Measurements from ENCODE around the gene MYH11. TPM values are rescaled to one million over a fixed set of nuclear protein-coding genes. Genes with fewer than 3 reads are reported as not detected.
"Not testable (repeated sequence)": the region's sequence is repeated elsewhere in the genome, so short reads cannot be mapped to it uniquely, and the experiment has no call there.

Gene MYH11
- total and polyA plus RNA-seq, 2 donors: 1.1 to 26.6 TPM

GRCh38 chr16:15827299-15827698 lies 29.5 kb downstream of the MYH11 start:
- Histone ChIP-seq H3K27ac (ENCODE audit: low read depth in 1 of 2, low read length in 1 of 2) (no peak overlapping the region), H3K4me3 (ENCODE audit: low read length in 2 of 2) (no peak overlapping the region), H3K4me1 (ENCODE audit: control insufficient read depth in 2 of 2, insufficient read depth in 2 of 2, low read length in 2 of 2) (no peaks in the 10 kb centered on the region), H3K27me3 (ENCODE audit: control insufficient read depth in 2 of 2, insufficient read depth in 1 of 2, low read length in 1 of 2) (no peaks in the 10 kb centered on the region), H3K36me3 (ENCODE audit: control insufficient read depth in 2 of 2, insufficient read depth in 2 of 2, low read length in 1 of 2) (no peaks in the 10 kb centered on the region), H3K9me3 (ENCODE audit: control insufficient read depth in 2 of 2, insufficient read depth in 1 of 2, low read length in 1 of 2) (no peaks in the 10 kb centered on the region)
- 97% methylated on average over 7 of the region's 7 CpGs for WGBS
- DNase-seq (ENCODE audit: low read depth in 6 of 9, low spot score in 9 of 9): no peak

- no peaks in the 10 kb centered on the region for H3K9me3 ChIP-seq (ENCODE audit: control insufficient read depth in 2 of 2, insufficient read depth in 1 of 2, low read length in 1 of 2)
- no peaks in the 10 kb centered on the region for H3K27me3 ChIP-seq (ENCODE audit: control insufficient read depth in 2 of 2, insufficient read depth in 1 of 2, low read length in 1 of 2)
- H3K27ac ChIP-seq (ENCODE audit: low read depth in 1 of 2, low read length in 1 of 2): no peak overlapping the region
- no peaks in the 10 kb centered on the region for H3K36me3 ChIP-seq (ENCODE audit: control insufficient read depth in 2 of 2, insufficient read depth in 2 of 2, low read length in 1 of 2)
- WGBS: 93% methylated on average over 9 of the region's 9 CpGs
- H3K4me1 ChIP-seq (ENCODE audit: control insufficient read depth in 2 of 2, insufficient read depth in 2 of 2, low read length in 2 of 2): no peaks in the 10 kb centered on the region
- H3K4me3 ChIP-seq (ENCODE audit: low read length in 2 of 2): no peak overlapping the region
- no peak for DNase-seq (ENCODE audit: low read depth in 6 of 9, low spot score in 9 of 9)
Observed at GRCh38 chr16:15825750-15826305, 31.0 kb downstream of the MYH11 start.

- Histone ChIP-seq H3K27ac (ENCODE audit: low read depth in 1 of 2, low read length in 1 of 2) (no peak overlapping the region), H3K4me1 (ENCODE audit: control insufficient read depth in 2 of 2, insufficient read depth in 2 of 2, low read length in 2 of 2) (no peaks in the 10 kb centered on the region), H3K4me3 (ENCODE audit: low read length in 2 of 2) (no peak overlapping the region), H3K9me3 (ENCODE audit: control insufficient read depth in 2 of 2, insufficient read depth in 1 of 2, low read length in 1 of 2) (no peaks in the 10 kb centered on the region), H3K27me3 (ENCODE audit: control insufficient read depth in 2 of 2, insufficient read depth in 1 of 2, low read length in 1 of 2) (no peaks in the 10 kb centered on the region), H3K36me3 (ENCODE audit: control insufficient read depth in 2 of 2, insufficient read depth in 2 of 2, low read length in 1 of 2) (no peaks in the 10 kb centered on the region)
- 95% methylated on average over 17 of the region's 17 CpGs for WGBS
- DNase-seq (ENCODE audit: low read depth in 6 of 9, low spot score in 9 of 9): no peak
Observed at GRCh38 chr16:15822957-15823356, 33.9 kb downstream of the MYH11 start.

GRCh38 chr16:15820837-15821236 lies 36.0 kb downstream of the MYH11 start:
- DNase-seq (ENCODE audit: low read depth in 6 of 9, low spot score in 9 of 9): no peak
- 96% methylated on average over 7 of the region's 7 CpGs for WGBS

GRCh38 chr16:15819046-15819445 lies 37.8 kb downstream of the MYH11 start:
- H3K9me3 ChIP-seq (ENCODE audit: control insufficient read depth in 2 of 2, insufficient read depth in 1 of 2, low read length in 1 of 2): no peaks in the 10 kb centered on the region
- no peak overlapping the region for H3K4me3 ChIP-seq (ENCODE audit: low read length in 2 of 2)
- WGBS: 97% methylated on average over 2 of the region's 2 CpGs
- no peak overlapping the region for H3K27ac ChIP-seq (ENCODE audit: low read depth in 1 of 2, low read length in 1 of 2)
- H3K36me3 ChIP-seq (ENCODE audit: control insufficient read depth in 2 of 2, insufficient read depth in 2 of 2, low read length in 1 of 2): no peaks in the 10 kb centered on the region
- H3K4me1 ChIP-seq (ENCODE audit: control insufficient read depth in 2 of 2, insufficient read depth in 2 of 2, low read length in 2 of 2): no peaks in the 10 kb centered on the region
- no peak for DNase-seq (ENCODE audit: low read depth in 6 of 9, low spot score in 9 of 9)
- H3K27me3 ChIP-seq (ENCODE audit: control insufficient read depth in 2 of 2, insufficient read depth in 1 of 2, low read length in 1 of 2): no peaks in the 10 kb centered on the region

More at GRCh38 chr16:15820837-15821236, 36.0 kb downstream of the MYH11 start:
- H3K27ac ChIP-seq (ENCODE audit: low read depth in 1 of 2, low read length in 1 of 2): no peak overlapping the region
- H3K4me3 ChIP-seq (ENCODE audit: low read length in 2 of 2): no peak overlapping the region
- H3K36me3 ChIP-seq (ENCODE audit: control insufficient read depth in 2 of 2, insufficient read depth in 2 of 2, low read length in 1 of 2): no peaks in the 10 kb centered on the region
- H3K27me3 ChIP-seq (ENCODE audit: control insufficient read depth in 2 of 2, insufficient read depth in 1 of 2, low read length in 1 of 2): no peaks in the 10 kb centered on the region
- H3K9me3 ChIP-seq (ENCODE audit: control insufficient read depth in 2 of 2, insufficient read depth in 1 of 2, low read length in 1 of 2): no peaks in the 10 kb centered on the region
- H3K4me1 ChIP-seq (ENCODE audit: control insufficient read depth in 2 of 2, insufficient read depth in 2 of 2, low read length in 2 of 2): no peaks in the 10 kb centered on the region

- Histone ChIP-seq H3K36me3 (ENCODE audit: control insufficient read depth in 2 of 2, insufficient read depth in 2 of 2, low read length in 1 of 2) (no peaks in the 10 kb centered on the region), H3K4me3 (ENCODE audit: low read length in 2 of 2) (no peak overlapping the region), H3K27ac (ENCODE audit: low read depth in 1 of 2, low read length in 1 of 2) (no peak overlapping the region), H3K9me3 (ENCODE audit: control insufficient read depth in 2 of 2, insufficient read depth in 1 of 2, low read length in 1 of 2) (no peaks in the 10 kb centered on the region), H3K27me3 (ENCODE audit: control insufficient read depth in 2 of 2, insufficient read depth in 1 of 2, low read length in 1 of 2) (no peaks in the 10 kb centered on the region), H3K4me1 (ENCODE audit: control insufficient read depth in 2 of 2, insufficient read depth in 2 of 2, low read length in 2 of 2) (no peaks in the 10 kb centered on the region)
- DNase-seq (ENCODE audit: low read depth in 6 of 9, low spot score in 9 of 9): no peak
- 98% methylated on average over 2 of the region's 2 CpGs for WGBS
Observed at GRCh38 chr16:15817446-15817845, 39.4 kb downstream of the MYH11 start.

GRCh38 chr16:15816228-15816627 lies 40.6 kb downstream of the MYH11 start:
- H3K27me3 ChIP-seq (ENCODE audit: control insufficient read depth in 2 of 2, insufficient read depth in 1 of 2, low read length in 1 of 2): no peaks in the 10 kb centered on the region
- no peaks in the 10 kb centered on the region for H3K36me3 ChIP-seq (ENCODE audit: control insufficient read depth in 2 of 2, insufficient read depth in 2 of 2, low read length in 1 of 2)
- no peaks in the 10 kb centered on the region for H3K9me3 ChIP-seq (ENCODE audit: control insufficient read depth in 2 of 2, insufficient read depth in 1 of 2, low read length in 1 of 2)
- no peaks in the 10 kb centered on the region for H3K4me1 ChIP-seq (ENCODE audit: control insufficient read depth in 2 of 2, insufficient read depth in 2 of 2, low read length in 2 of 2)
- H3K27ac ChIP-seq (ENCODE audit: low read depth in 1 of 2, low read length in 1 of 2): no peak overlapping the region
- no peak overlapping the region for H3K4me3 ChIP-seq (ENCODE audit: low read length in 2 of 2)
- no peak for DNase-seq (ENCODE audit: low read depth in 6 of 9, low spot score in 9 of 9)

GRCh38 chr16:15812401-15812750 lies 44.5 kb downstream of the MYH11 start:
- H3K27me3 ChIP-seq (ENCODE audit: control insufficient read depth in 2 of 2, insufficient read depth in 1 of 2, low read length in 1 of 2); H3K4me3 ChIP-seq (ENCODE audit: low read length in 2 of 2); H3K9me3 ChIP-seq (ENCODE audit: control insufficient read depth in 2 of 2, insufficient read depth in 1 of 2, low read length in 1 of 2); H3K4me1 ChIP-seq (ENCODE audit: control insufficient read depth in 2 of 2, insufficient read depth in 2 of 2, low read length in 2 of 2); H3K36me3 ChIP-seq (ENCODE audit: control insufficient read depth in 2 of 2, insufficient read depth in 2 of 2, low read length in 1 of 2); H3K27ac ChIP-seq (ENCODE audit: low read depth in 1 of 2, low read length in 1 of 2); DNase-seq (ENCODE audit: low read depth in 6 of 9, low spot score in 9 of 9): not testable (repeated sequence)
- WGBS: 81% methylated on average over 3 of the region's 3 CpGs

GRCh38 chr16:15811481-15812400 lies 45.1 kb downstream of the MYH11 start:
- Histone ChIP-seq H3K27me3 (ENCODE audit: control insufficient read depth in 2 of 2, insufficient read depth in 1 of 2, low read length in 1 of 2) (peaks cover 2% of the 10 kb centered on the region in 2 donors), H3K4me1 (ENCODE audit: control insufficient read depth in 2 of 2, insufficient read depth in 2 of 2, low read length in 2 of 2) (no peaks in the 10 kb centered on the region), H3K36me3 (ENCODE audit: control insufficient read depth in 2 of 2, insufficient read depth in 2 of 2, low read length in 1 of 2) (no peaks in the 10 kb centered on the region), H3K4me3 (ENCODE audit: low read length in 2 of 2) (no peak overlapping the region), H3K27ac (ENCODE audit: low read depth in 1 of 2, low read length in 1 of 2) (no peak overlapping the region), H3K9me3 (ENCODE audit: control insufficient read depth in 2 of 2, insufficient read depth in 1 of 2, low read length in 1 of 2) (no peaks in the 10 kb centered on the region)
- no peak for DNase-seq (ENCODE audit: low read depth in 6 of 9, low spot score in 9 of 9)
- 76% methylated on average over 13 of the region's 13 CpGs for WGBS

Data from thymus (tissue), 11 donors.